ENCODE results near the gene SH3BGRL2.

DNA sequence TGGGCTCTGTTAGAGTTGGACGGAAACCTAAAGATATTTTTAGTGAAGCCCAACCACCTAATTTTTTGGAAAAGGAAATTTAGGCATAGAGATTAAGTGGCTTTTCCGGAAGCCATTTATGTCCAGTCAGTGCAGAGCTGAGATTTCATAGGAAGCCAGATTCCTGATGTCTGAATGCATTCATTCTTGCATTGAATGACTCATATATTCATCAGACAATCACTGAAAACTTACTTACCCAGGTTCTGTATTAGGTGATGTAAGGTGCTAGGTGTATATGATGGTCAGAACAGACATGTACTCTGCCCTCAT is 4.1 kb downstream of the SH3BGRL2 start:
- no peak for TF ChIP-seq POLR2A (IDR thresholded peaks at IDR 0.05; ENCODE audit: low read depth, low read length)
- TF ChIP-seq, protein P1, sequence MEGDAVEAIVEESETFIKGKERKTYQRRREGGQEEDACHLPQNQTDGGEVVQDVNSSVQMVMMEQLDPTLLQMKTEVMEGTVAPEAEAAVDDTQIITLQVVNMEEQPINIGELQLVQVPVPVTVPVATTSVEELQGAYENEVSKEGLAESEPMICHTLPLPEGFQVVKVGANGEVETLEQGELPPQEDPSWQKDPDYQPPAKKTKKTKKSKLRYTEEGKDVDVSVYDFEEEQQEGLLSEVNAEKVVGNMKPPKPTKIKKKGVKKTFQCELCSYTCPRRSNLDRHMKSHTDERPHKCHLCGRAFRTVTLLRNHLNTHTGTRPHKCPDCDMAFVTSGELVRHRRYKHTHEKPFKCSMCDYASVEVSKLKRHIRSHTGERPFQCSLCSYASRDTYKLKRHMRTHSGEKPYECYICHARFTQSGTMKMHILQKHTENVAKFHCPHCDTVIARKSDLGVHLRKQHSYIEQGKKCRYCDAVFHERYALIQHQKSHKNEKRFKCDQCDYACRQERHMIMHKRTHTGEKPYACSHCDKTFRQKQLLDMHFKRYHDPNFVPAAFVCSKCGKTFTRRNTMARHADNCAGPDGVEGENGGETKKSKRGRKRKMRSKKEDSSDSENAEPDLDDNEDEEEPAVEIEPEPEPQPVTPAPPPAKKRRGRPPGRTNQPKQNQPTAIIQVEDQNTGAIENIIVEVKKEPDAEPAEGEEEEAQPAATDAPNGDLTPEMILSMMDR (conservative IDR thresholded peaks at IDR 0.05; ENCODE audit: low read depth, low read length) = no peak

Measured in IMR-90 (cell line).